Measurements from ENCODE around the gene ITGB6.

GRCh38 chr2:160110674-160111239 lies 89.3 kb downstream of the ITGB6 start:
- no peak for TF ChIP-seq CTCF (IDR thresholded peaks at IDR 0.05)
- TF ChIP-seq REST (IDR thresholded peaks at IDR 0.05): no peak
- no peak for TF ChIP-seq NPAS2 (CRISPR knock-in tag; IDR thresholded peaks at IDR 0.05; ENCODE audit: borderline replicate concordance)
- no peak for TF ChIP-seq ZFP36 (IDR thresholded peaks at IDR 0.05; ENCODE audit: borderline replicate concordance, partially characterized antibody)
- TF ChIP-seq HES2 (IDR thresholded peaks at IDR 0.05): no peak
- no peak for TF ChIP-seq MAZ (IDR thresholded peaks at IDR 0.05; ENCODE audit: borderline replicate concordance, low read depth, low read length)
- no peak for TF ChIP-seq POLR2AphosphoS2 (conservative IDR thresholded peaks at IDR 0.05; ENCODE audit: low read length)
- TF ChIP-seq MAX (IDR thresholded peaks at IDR 0.05): no peak
- TF ChIP-seq PBX3 (IDR thresholded peaks at IDR 0.05): no peak
- TF ChIP-seq EP300 (IDR thresholded peaks at IDR 0.05): no peak
- no peak for TF ChIP-seq PHF8 (IDR thresholded peaks at IDR 0.05; ENCODE audit: borderline replicate concordance, low read depth)
- TF ChIP-seq MYC (IDR thresholded peaks at IDR 0.05; ENCODE audit: borderline replicate concordance, low read length): no peak

Measured in A549 (cell line).